Activated CD8-positive, alpha-beta memory T cell treated with anti-CD3 and anti-CD28 coated beads for 36 hours (primary cell): Measurements from ENCODE around the gene AMH. TPM values are rescaled to one million over a fixed set of nuclear protein-coding genes. Genes with fewer than 3 reads are reported as not detected.

ENCODE experiments used
- CTCF ChIA-PET: fragments of 350-600 bp; sonication (Branson Sonifier 250); formaldehyde crosslinking; loops from one replicate; lab custom pipeline; 2021; ENCODE audit warnings: antibody characterized with exemption; lab: Charles Lee
- POLR2A ChIA-PET: fragments of 350-600 bp; sonication (Branson Sonifier 250); formaldehyde crosslinking; loops from one replicate; lab custom pipeline; 2021; ENCODE audit warnings: antibody characterized with exemption; lab: Charles Lee
- total RNA-seq, 2 experiments: library from RNA; stranded (reverse); gene quantifications; one replicate each; pipeline ENCODE4 v1.2.3, GENCODE V29; 2021

Gene AMH
- total RNA-seq, 2 experiments from 2014 or later = 5.9 to 6.3 TPM

DNA sequence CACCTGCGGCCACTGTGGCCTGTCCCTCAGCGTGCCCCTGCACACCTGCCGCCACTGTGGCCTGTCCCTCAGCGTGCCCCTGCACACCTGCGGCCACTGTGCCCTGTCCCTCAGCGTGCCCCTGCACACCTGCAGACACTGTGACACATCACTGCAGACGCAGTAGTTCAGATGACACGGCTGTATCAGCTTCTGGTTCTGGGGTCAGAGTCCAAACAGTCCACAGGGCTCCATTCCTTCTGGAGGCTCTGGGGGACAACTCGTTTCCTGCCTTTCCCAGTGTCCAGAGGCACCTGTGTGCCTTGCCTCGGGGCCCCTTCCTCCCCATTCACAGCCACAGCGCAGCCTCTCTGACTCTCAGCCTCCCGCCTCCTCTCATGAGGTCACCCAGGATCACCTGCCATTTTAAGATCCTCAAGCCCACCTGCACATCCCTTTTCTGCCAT, 7.0 kb upstream of the AMH start:
- CTCF ChIA-PET = interaction anchor here (2.8 kb wide), 1 partner anchor 19 kb away, joined by 10 read pairs; no protein-coding TSS in a partner anchor
- POLR2A ChIA-PET = no interaction called here

- CTCF ChIA-PET = interaction anchor here (2.8 kb wide), 1 partner anchor 18 kb away, joined by 10 read pairs; no protein-coding TSS in a partner anchor
- POLR2A ChIA-PET = no interaction called here
These were observed 6.3 kb upstream of the AMH start for GRCh38 chr19:2242816-2243215.

GRCh38 chr19:2243274-2244124, 5.6 kb upstream of the AMH start:
- ChIA-PET CTCF (interaction anchor here (2.8 kb wide), 1 partner anchor 17 kb away, joined by 10 read pairs; no protein-coding TSS in a partner anchor), POLR2A (no interaction called here)

- POLR2A ChIA-PET = no interaction called here
- CTCF ChIA-PET = interaction anchor here (2.8 kb wide), 1 partner anchor 17 kb away, joined by 10 read pairs; no protein-coding TSS in a partner anchor
These were observed 5.1 kb upstream of the AMH start for GRCh38 chr19:2244125-2244411.

DNA sequence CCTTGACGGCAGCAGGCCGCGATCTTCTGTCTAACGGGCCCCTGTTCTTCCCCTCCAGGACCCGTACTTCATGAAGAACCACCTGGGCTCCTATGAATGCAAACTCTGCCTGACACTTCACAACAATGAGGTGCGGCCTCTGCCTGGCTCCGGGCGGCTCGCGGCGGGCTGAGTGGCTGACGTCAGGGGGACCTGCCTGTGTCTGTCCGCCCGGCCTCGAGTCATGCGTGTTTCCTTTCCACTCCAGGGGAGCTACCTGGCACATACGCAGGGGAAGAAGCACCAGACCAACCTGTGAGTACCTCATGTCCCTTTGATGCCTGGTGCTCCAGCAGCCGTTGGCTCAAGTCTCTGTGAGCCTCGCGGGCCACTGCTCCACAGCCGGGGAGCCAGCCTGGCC, 4.6 kb upstream of the AMH start:
- CTCF ChIA-PET = no interaction called here
- POLR2A ChIA-PET = no interaction called here

DNA sequence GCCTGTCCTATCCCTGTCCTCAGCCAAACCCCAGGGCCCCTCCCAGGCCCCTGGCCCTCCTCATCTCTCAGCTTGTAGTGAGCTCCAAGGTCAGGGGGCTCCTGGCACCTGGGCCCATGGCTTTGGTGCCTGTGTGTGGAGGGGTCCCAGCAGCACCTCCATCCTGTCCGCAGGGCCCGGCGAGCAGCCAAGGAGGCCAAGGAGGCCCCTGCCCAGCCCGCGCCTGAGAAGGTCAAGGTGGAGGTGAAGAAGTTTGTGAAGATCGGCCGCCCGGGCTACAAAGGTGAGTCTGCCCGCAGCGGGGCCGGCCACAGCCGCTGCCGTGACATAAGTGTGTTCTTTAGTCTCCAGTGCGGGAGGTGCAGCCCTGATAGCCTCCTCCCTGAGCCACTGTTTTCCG, 3.9 kb upstream of the AMH start:
- POLR2A ChIA-PET = no interaction called here
- CTCF ChIA-PET = no interaction called here

DNA sequence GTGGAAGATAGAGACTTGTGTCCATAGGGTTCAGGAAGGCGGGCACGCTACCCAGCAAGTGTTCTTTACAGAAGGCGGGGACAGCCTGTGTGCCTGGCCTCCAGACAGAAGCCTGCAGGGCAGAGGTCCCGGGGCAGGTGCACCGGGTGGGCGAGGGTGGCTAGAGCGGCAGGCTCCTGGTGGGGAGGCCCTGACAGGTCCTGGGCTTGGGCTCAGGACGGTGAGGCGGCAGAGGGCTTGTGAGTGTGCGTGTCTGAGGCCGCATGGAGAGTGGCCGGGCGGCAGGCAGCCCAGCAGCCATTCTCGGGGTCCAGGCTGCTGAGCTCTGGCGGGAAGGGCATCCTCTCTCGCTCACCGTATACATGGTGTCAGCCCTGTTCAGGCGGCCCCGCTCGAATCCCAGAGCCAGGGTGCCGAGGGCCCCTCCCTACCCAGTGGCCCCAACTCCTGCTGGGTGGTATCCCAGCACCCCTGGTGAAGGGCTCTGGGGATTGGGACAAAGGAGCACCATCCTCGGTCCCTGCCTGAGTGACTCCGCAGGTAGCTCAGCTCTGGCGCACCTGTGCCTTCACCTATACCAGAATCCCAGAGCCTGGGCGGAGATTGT, 3.0 kb upstream of the AMH start:
- POLR2A ChIA-PET = no interaction called here
- CTCF ChIA-PET = no interaction called here

- POLR2A ChIA-PET = no interaction called here
- CTCF ChIA-PET = no interaction called here
These were observed 2.2 kb upstream of the AMH start for GRCh38 chr19:2246801-2247361.

- CTCF ChIA-PET = no interaction called here
- POLR2A ChIA-PET = interaction anchor here (0.7 kb wide), 1 partner anchor 10 kb away, joined by 3 read pairs; no protein-coding TSS in a partner anchor
These were observed 1.6 kb upstream of the AMH start for GRCh38 chr19:2247433-2248101.

DNA sequence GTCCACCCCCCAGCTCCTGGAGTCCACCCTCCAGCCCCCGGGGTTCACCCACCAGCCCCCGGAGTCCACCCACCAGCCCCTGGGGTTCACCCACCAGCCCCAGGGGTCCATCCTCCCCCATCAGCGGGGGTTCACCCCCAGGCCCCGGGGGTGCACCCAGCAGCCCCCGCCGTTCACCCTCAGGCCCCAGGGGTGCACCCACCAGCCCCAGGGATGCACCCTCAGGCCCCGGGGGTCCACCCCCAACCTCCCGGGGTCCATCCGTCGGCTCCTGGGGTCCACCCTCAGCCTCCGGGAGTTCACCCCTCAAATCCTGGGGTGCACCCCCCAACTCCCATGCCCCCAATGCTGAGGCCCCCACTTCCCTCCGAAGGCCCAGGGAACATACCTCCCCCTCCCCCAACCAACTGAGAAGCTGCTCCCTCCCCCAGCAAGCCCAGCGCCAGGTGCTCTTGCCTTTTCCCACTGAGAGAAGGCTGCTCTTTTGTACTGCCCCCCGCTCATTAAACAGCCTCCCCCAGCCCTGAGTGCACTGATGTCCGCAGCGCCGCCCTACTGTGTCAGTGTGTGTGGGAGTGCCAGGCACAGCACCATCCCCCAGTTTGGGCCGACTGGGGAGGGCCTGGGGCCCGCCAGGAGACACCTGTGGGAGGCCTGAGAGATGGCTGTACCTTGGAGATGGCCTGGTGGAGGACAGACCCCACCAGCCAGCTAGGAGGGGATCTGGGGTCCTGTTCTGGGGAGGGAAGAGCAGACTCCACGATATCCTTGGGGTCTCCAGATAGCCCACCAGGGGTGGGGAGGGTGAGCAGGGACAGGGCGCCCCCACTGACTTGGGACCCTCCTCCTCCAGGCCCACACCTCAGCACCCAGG, 750 bp upstream of the AMH start:
- POLR2A ChIA-PET = interaction anchor here (0.7 to 1.4 kb wide), 3 partner anchors 10 to 24 kb away, joined by 3 read pairs; no protein-coding TSS in a partner anchor
- CTCF ChIA-PET = interaction anchor here (6.1 kb wide), 1 partner anchor 9 kb away, joined by 40 read pairs; no protein-coding TSS in a partner anchor

DNA sequence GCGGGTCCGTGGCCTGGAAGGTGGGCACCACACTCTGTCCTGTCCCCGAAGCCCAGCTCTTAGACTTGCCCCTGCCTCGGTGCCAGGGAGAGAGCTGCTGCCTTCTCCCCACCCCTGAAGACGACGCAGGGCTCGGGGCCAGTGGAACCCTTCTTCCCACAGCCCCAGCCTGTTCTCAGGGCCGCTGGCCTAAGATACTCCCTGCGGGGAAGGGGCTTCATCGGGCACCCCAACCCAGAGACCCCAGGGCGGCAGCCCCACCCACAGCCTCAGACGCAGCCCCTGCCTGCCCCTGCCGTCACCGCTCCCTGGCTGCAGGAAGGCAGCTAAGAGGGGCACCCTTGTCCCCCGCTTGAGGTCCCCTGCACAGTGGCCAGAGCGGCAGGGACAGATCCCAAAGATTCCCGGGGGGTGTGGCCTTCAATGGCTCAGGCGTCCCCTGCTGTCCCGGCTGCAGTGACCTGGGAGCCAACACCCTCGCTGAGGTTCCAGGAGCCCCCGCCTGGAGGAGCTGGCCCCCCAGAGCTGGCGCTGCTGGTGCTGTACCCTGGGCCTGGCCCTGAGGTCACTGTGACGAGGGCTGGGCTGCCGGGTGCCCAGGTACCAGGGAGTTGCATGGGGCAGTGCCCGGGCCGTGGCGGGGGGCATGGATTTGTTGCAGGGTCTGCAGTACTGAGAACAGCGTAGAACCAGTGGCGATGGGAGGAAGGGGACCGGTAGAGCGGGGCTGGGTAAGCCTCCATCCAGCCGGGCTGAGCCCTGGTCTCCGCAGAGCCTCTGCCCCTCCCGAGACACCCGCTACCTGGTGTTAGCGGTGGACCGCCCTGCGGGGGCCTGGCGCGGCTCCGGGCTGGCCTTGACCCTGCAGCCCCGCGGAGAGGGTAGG, 1.0 kb downstream of the AMH start:
- POLR2A ChIA-PET = interaction anchor here (0.5 to 1.5 kb wide), 5 partner anchors 10 to 188 kb away, joined by 3 to 8 read pairs (median 6); partner anchors contain the start of gene PLEKHJ1
- CTCF ChIA-PET = interaction anchor here (6.1 kb wide), 1 partner anchor 11 kb away, joined by 40 read pairs; no protein-coding TSS in a partner anchor

- ChIA-PET CTCF (interaction anchor here (6.1 kb wide), 1 partner anchor 11 kb away, joined by 40 read pairs; no protein-coding TSS in a partner anchor), POLR2A (interaction anchor here (1.5 kb wide), 1 partner anchor 10 kb away, joined by 6 read pairs; no protein-coding TSS in a partner anchor)
These were observed 1.6 kb downstream of the AMH start for GRCh38 chr19:2250766-2251105.

DNA sequence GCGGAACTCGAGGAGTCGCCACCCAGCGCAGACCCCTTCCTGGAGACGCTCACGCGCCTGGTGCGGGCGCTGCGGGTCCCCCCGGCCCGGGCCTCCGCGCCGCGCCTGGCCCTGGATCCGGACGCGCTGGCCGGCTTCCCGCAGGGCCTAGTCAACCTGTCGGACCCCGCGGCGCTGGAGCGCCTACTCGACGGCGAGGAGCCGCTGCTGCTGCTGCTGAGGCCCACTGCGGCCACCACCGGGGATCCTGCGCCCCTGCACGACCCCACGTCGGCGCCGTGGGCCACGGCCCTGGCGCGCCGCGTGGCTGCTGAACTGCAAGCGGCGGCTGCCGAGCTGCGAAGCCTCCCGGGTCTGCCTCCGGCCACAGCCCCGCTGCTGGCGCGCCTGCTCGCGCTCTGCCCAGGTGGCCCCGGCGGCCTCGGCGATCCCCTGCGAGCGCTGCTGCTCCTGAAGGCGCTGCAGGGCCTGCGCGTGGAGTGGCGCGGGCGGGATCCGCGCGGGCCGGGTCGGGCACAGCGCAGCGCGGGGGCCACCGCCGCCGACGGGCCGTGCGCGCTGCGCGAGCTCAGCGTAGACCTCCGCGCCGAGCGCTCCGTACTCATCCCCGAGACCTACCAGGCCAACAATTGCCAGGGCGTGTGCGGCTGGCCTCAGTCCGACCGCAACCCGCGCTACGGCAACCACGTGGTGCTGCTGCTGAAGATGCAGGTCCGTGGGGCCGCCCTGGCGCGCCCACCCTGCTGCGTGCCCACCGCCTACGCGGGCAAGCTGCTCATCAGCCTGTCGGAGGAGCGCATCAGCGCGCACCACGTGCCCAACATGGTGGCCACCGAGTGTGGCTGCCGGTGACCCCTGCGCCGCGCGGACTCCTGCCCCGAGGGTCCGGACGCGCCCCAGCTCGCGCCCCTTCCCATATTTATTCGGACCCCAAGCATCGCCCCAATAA, 2.3 kb downstream of the AMH start:
- CTCF ChIA-PET = interaction anchor here (0.5 to 6.1 kb wide), 3 partner anchors 10 to 53 kb away, joined by 3 to 40 read pairs (median 21); no protein-coding TSS in a partner anchor
- POLR2A ChIA-PET = interaction anchor here (0.9 to 1.7 kb wide), 4 partner anchors 9 to 23 kb away, joined by 3 to 7 read pairs (median 4); no protein-coding TSS in a partner anchor

DNA sequence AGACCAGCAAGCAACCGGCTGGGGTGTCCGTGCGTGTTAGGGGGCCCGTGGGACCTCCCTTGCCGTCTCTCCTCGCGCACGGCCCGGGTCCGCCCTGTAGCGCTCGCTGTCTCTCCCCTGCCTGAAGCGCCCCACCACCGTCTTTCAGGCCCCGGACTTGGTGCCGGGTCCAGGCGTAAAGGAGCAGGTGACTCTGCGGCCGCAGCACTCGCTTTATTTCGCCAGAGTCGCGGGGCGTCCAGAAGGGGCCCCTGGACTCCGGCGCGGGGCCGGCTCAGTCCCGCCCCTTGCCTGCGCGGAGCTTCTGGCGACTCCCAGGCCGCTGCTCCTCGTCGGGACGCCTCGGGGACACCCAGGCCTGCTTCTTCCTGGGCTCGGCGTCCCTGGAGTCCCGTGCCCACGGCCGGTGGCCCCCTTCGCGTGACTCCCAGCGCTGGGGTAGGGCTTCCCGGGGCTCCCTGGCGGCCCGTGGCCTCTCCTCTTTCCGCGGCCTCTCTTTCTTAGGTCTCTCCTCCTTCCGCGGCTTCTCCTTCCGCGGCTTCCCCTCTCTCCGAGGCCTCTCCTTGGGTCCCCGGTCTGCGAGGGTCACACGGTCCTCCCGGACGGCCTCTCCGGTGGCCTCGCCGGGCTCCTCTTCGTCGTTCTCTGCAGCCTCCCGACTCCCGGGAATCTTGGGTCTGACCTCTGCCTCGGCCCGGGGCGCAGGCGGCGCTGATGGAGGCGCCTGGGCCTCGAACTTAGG, 3.1 kb downstream of the AMH start:
- POLR2A ChIA-PET = interaction anchor here (0.9 to 1.7 kb wide), 5 partner anchors 8 to 22 kb away, joined by 3 to 7 read pairs (median 4); no protein-coding TSS in a partner anchor
- CTCF ChIA-PET = interaction anchor here (1.4 to 6.1 kb wide), 4 partner anchors 9 to 22 kb away, joined by 3 to 40 read pairs (median 15); no protein-coding TSS in a partner anchor

- CTCF ChIA-PET = interaction anchor here (0.8 to 6.1 kb wide), 6 partner anchors 9 to 36 kb away, joined by 3 to 40 read pairs (median 6); partner anchors contain the start of gene PLEKHJ1
- POLR2A ChIA-PET = interaction anchor here (1.0 to 1.7 kb wide), 3 partner anchors 8 to 20 kb away, joined by 3 to 7 read pairs (median 3); no protein-coding TSS in a partner anchor
These were observed 3.6 kb downstream of the AMH start for GRCh38 chr19:2252797-2253105.
